ENCODE measurements around the gene GPX3. TPM values are rescaled to one million over a fixed set of nuclear protein-coding genes. Genes with fewer than 3 reads are reported as not detected.
A peak's percentile ranks its signal among the peaks of the same experiment; 100 is the strongest.

GPX3 gene
- total and polyA plus RNA-seq, 2 donors (not counting 1 experiment from before 2014, with no cell fraction given) = 182 to 267 TPM

DNA sequence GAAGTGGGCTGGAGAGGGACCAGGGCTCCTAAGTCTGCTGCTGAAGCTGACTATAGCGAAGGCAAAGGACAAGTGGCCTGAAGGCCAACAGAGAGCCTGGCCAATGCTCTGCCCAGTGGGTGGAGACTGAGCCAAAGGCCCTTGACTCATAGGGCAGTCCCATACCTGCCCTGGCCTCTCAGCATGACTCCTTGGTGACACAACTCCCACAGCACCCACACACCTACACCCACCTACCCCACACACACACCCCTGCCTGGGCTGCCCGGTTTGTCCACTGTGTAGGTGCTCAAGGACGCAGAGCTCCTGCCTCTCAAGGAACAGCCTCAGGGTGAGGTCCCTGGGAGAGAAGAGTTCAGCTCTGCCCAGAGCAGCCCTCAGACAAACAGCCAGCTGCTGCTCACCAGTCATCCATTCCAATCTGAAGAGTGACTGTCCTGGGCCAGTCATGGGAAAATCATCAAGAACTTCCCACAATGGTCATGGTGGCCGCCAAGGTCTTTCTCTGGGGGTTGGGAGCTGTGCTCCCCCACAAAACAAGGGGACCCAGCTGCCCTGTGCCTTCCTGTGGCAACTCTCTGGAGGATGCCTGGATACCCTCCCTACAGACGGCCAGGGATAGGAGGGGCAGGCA, 55.4 kb downstream of the GPX3 start:
- H3K4me2 ChIP-seq (ENCODE audit: extremely low read depth, insufficient read depth, low read length) = no peak overlapping the region
- no peak overlapping the region for H3K4me3 ChIP-seq (replicated peaks in 1 of 4; ENCODE audit: control extremely low read depth in 1 of 4, insufficient read depth in 1 of 4, low read depth in 3 of 4, low read length in 4 of 4)
- no peak overlapping the region for H2AFZ ChIP-seq (ENCODE audit: low read length)
- no peaks in the 10 kb centered on the region for H3K27me3 ChIP-seq (ENCODE audit: control insufficient read depth, insufficient read depth, low read length)
- H3K27ac ChIP-seq (ENCODE audit: insufficient read depth, low read length) = no peak overlapping the region
- DNase-seq (ENCODE audit: low read depth in 2 of 2) = peak in 1 of 2 donors; percentile 63
- no peak overlapping the region for H3K9ac ChIP-seq (ENCODE audit: insufficient read depth, low read length)
- peaks cover 17% of the 10 kb centered on the region for H3K79me2 ChIP-seq (ENCODE audit: control insufficient read depth, insufficient read depth, low read length)
- H3K9me3 ChIP-seq (ENCODE audit: control insufficient read depth, insufficient read depth, low read depth, low read length) = no peaks in the 10 kb centered on the region
- no peaks in the 10 kb centered on the region for H4K20me1 ChIP-seq (ENCODE audit: control insufficient read depth, extremely low read depth, insufficient read depth, low read length)
- peaks cover 20% of the 10 kb centered on the region for H3K4me1 ChIP-seq (ENCODE audit: control insufficient read depth, extremely low read depth, insufficient read depth, low read length)
- peaks cover 3% of the 10 kb centered on the region for H3K36me3 ChIP-seq (ENCODE audit: control insufficient read depth, insufficient read depth, low read length)
- TF ChIP-seq, protein P1, sequence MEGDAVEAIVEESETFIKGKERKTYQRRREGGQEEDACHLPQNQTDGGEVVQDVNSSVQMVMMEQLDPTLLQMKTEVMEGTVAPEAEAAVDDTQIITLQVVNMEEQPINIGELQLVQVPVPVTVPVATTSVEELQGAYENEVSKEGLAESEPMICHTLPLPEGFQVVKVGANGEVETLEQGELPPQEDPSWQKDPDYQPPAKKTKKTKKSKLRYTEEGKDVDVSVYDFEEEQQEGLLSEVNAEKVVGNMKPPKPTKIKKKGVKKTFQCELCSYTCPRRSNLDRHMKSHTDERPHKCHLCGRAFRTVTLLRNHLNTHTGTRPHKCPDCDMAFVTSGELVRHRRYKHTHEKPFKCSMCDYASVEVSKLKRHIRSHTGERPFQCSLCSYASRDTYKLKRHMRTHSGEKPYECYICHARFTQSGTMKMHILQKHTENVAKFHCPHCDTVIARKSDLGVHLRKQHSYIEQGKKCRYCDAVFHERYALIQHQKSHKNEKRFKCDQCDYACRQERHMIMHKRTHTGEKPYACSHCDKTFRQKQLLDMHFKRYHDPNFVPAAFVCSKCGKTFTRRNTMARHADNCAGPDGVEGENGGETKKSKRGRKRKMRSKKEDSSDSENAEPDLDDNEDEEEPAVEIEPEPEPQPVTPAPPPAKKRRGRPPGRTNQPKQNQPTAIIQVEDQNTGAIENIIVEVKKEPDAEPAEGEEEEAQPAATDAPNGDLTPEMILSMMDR (conservative IDR thresholded peaks at IDR 0.05 in 1 of 2, IDR thresholded peaks at IDR 0.05 in 1 of 2; ENCODE audit: low read depth in 1 of 2, low read length in 2 of 2) = no peak
- no peak for TF ChIP-seq EZH2 (IDR thresholded peaks at IDR 0.05; ENCODE audit: low read length, missing control alignments)

DNA sequence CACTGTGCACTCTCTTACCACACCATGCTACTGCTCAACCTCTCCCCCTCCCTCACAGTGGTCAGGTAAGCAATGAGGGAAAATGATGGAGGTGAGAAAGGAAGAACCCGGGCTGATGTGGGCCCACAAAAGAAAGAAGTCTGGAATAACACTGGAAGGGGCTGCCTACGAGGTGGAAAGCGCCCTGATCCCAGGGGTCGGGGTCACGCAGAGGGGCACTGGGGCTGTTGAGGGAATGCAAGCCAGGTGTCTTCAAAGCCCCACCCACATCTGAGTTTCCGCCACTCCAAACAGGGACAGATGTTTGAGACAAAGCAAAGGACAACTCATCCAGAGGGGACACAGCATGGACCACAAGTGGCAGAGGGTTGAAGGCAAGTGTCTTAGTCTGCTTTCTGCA, 56.2 kb downstream of the GPX3 start:
- H4K20me1 ChIP-seq (ENCODE audit: control insufficient read depth, extremely low read depth, insufficient read depth, low read length) = no peaks in the 10 kb centered on the region
- no peak overlapping the region for H3K9ac ChIP-seq (ENCODE audit: insufficient read depth, low read length)

DNA sequence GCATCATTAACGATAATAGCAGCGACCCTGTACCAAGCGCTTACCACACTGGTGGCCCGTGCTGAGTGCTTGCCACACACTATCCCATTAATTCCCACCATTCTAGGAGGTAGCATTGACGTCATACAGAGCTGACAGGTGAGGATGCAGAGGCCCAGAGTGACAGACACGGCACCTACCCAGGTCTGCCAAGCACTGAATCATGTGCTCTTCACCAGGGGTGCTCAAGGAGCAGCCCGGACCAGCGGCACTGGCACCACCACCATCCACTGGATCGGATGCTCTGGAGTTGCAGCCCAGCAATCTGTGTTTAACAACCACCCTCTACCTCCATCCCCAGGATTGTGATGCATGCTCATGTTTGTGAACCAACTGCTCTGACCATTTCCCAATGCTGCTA, 57.0 kb downstream of the GPX3 start:
- Histone ChIP-seq H3K27ac (ENCODE audit: insufficient read depth, low read length) (no peak overlapping the region), H3K9me3 (ENCODE audit: control insufficient read depth, insufficient read depth, low read depth, low read length) (no peaks in the 10 kb centered on the region), H3K4me3 (replicated peaks in 1 of 4; ENCODE audit: control extremely low read depth in 1 of 4, insufficient read depth in 1 of 4, low read depth in 3 of 4, low read length in 4 of 4) (no peak overlapping the region), H3K4me1 (ENCODE audit: control insufficient read depth, extremely low read depth, insufficient read depth, low read length) (peaks cover 19% of the 10 kb centered on the region), H2AFZ (ENCODE audit: low read length) (no peak overlapping the region), H4K20me1 (ENCODE audit: control insufficient read depth, extremely low read depth, insufficient read depth, low read length) (no peaks in the 10 kb centered on the region), H3K79me2 (ENCODE audit: control insufficient read depth, insufficient read depth, low read length) (peaks cover 13% of the 10 kb centered on the region), H3K4me2 (ENCODE audit: extremely low read depth, insufficient read depth, low read length) (no peak overlapping the region), H3K36me3 (ENCODE audit: control insufficient read depth, insufficient read depth, low read length) (peaks cover 2% of the 10 kb centered on the region), H3K27me3 (ENCODE audit: control insufficient read depth, insufficient read depth, low read length) (no peaks in the 10 kb centered on the region), H3K9ac (ENCODE audit: insufficient read depth, low read length) (no peak overlapping the region)
- no peak for TF ChIP-seq EZH2 (IDR thresholded peaks at IDR 0.05; ENCODE audit: low read length, missing control alignments)
- TF ChIP-seq, protein P1 (conservative IDR thresholded peaks at IDR 0.05 in 1 of 2, IDR thresholded peaks at IDR 0.05 in 1 of 2; ENCODE audit: low read depth in 1 of 2, low read length in 2 of 2) = no peak
- no peak for DNase-seq (ENCODE audit: low read depth in 2 of 2)

More for the DNA sequence above, 56.2 kb downstream of the GPX3 start:
- peaks cover 19% of the 10 kb centered on the region for H3K4me1 ChIP-seq (ENCODE audit: control insufficient read depth, extremely low read depth, insufficient read depth, low read length)
- H3K36me3 ChIP-seq (ENCODE audit: control insufficient read depth, insufficient read depth, low read length) = peaks cover 3% of the 10 kb centered on the region
- H3K27me3 ChIP-seq (ENCODE audit: control insufficient read depth, insufficient read depth, low read length) = no peaks in the 10 kb centered on the region
- no peak overlapping the region for H3K4me3 ChIP-seq (replicated peaks in 1 of 4; ENCODE audit: control extremely low read depth in 1 of 4, insufficient read depth in 1 of 4, low read depth in 3 of 4, low read length in 4 of 4)
- peaks cover 15% of the 10 kb centered on the region for H3K79me2 ChIP-seq (ENCODE audit: control insufficient read depth, insufficient read depth, low read length)
- no peak for TF ChIP-seq EZH2 (IDR thresholded peaks at IDR 0.05; ENCODE audit: low read length, missing control alignments)
- no peak overlapping the region for H3K27ac ChIP-seq (ENCODE audit: insufficient read depth, low read length)
- no peak for DNase-seq (ENCODE audit: low read depth in 2 of 2)
- H3K4me2 ChIP-seq (ENCODE audit: extremely low read depth, insufficient read depth, low read length) = no peak overlapping the region
- no peaks in the 10 kb centered on the region for H3K9me3 ChIP-seq (ENCODE audit: control insufficient read depth, insufficient read depth, low read depth, low read length)
- H2AFZ ChIP-seq (ENCODE audit: low read length) = no peak overlapping the region

Measured in fibroblast of lung (primary cell).